Measurements from ENCODE around the gene CSNK2A3.

- TF ChIP-seq EP300 (IDR thresholded peaks at IDR 0.05; ENCODE audit: borderline replicate concordance) (no peak), ZBTB7A (IDR thresholded peaks at IDR 0.05; ENCODE audit: low read depth) (no peak), YY1 (IDR thresholded peaks at IDR 0.05; ENCODE audit: low read depth) (no peak), FOXM1 (IDR thresholded peaks at IDR 0.05; ENCODE audit: borderline replicate concordance, low read depth) (no peak), CREB1 (IDR thresholded peaks at IDR 0.05; ENCODE audit: low read depth) (no peak), MAX (IDR thresholded peaks at IDR 0.05) (no peak), RAD21 (IDR thresholded peaks at IDR 0.05; ENCODE audit: low read depth) (no peak), TCF12 (IDR thresholded peaks at IDR 0.05; ENCODE audit: low read depth) (no peak), TEAD4 (IDR thresholded peaks at IDR 0.05) (no peak), EGR1 (IDR thresholded peaks at IDR 0.05) (no peak), TAF1 (IDR thresholded peaks at IDR 0.05; ENCODE audit: low read depth) (no peak), REST (IDR thresholded peaks at IDR 0.05; ENCODE audit: low read depth) (no peak), NFIC (IDR thresholded peaks at IDR 0.05) (no peak)
Observed at GRCh38 chr11:11383995-11384394, 30.9 kb upstream of the CSNK2A3 start.

All from Ishikawa (cell line).